Measurements from ENCODE around the gene STBD1. TPM values are rescaled to one million over a fixed set of nuclear protein-coding genes. Genes with fewer than 3 reads are reported as not detected.

The STBD1 gene
- total and polyA plus RNA-seq, 2 experiments from 2014 or later: 2.0 to 2.6 TPM

- TF ChIP-seq REST (IDR thresholded peaks at IDR 0.05; ENCODE audit: unreplicated experiment): no peak
- TF ChIP-seq POLR2AphosphoS5 (IDR thresholded peaks at IDR 0.05; ENCODE audit: low read depth): no peak
- no peak for TF ChIP-seq ZNF114 (CRISPR knock-in tag; IDR thresholded peaks at IDR 0.05)
These were observed 18.5 kb downstream of the STBD1 start (continued) for GRCh38 chr4:76325072-76325471.

GRCh38 chr4:76326515-76326914 is 20.0 kb downstream of the STBD1 start:
- H3F3A ChIP-seq (replicated peaks; ENCODE audit: low read depth): no peaks in the 10 kb centered on the region
- Mint-ChIP-seq H3K4me3 (no peak overlapping the region), H3K9me3 (peaks cover 26% of the 10 kb centered on the region), H3K36me3 (ENCODE audit: low read depth) (peaks cover 9% of the 10 kb centered on the region; the same call in 2 of the 3 replicates), H3K27ac (no peak overlapping the region), H3K27me3 (ENCODE audit: insufficient read depth, low read depth, poor library complexity) (no peaks in the 10 kb centered on the region), H3K4me1 (no peaks in the 10 kb centered on the region)
- no peaks in the 10 kb centered on the region for H3K4me1 ChIP-seq (ENCODE audit: insufficient read depth)
- H3K79me2 ChIP-seq (replicated peaks; ENCODE audit: insufficient read depth): no peaks in the 10 kb centered on the region
- no peak for DNase-seq (ENCODE audit: low spot score)
- H2AFZ ChIP-seq: no peak overlapping the region
- no peak overlapping the region for H3K4me3 ChIP-seq
- H3K27ac ChIP-seq (ENCODE audit: low read depth): no peak overlapping the region
- H3K9me2 ChIP-seq (ENCODE audit: insufficient read depth): no peaks in the 10 kb centered on the region
- no peak for ATAC-seq
- H3K36me3 ChIP-seq (ENCODE audit: insufficient read depth): 0 out of 2 replicates have a peak, but pooled peaks cover 4% of the 10 kb centered on the region
- H4K20me1 ChIP-seq (replicated peaks; ENCODE audit: insufficient read depth): no peaks in the 10 kb centered on the region
- no peaks in the 10 kb centered on the region for H3K27me3 ChIP-seq (ENCODE audit: insufficient read depth)
- H3K4me2 ChIP-seq: no peak overlapping the region
- no peak for TF ChIP-seq NANOG (IDR thresholded peaks at IDR 0.05; ENCODE audit: borderline replicate concordance)
- TF ChIP-seq EZH2phosphoT487 (IDR thresholded peaks at IDR 0.05; ENCODE audit: unreplicated experiment): no peak
- no peak for TF ChIP-seq EZH2 (IDR thresholded peaks at IDR 0.05; ENCODE audit: low read depth, unreplicated experiment)
- no peak for TF ChIP-seq JUNB (IDR thresholded peaks at IDR 0.05; ENCODE audit: unreplicated experiment)
- TF ChIP-seq ETS1 (IDR thresholded peaks at IDR 0.05): no peak
- TF ChIP-seq CTCF (conservative IDR thresholded peaks at IDR 0.05; ENCODE audit: low read depth in 2 of 2): no peak
- no peak for TF ChIP-seq ZNF331 (CRISPR knock-in tag; IDR thresholded peaks at IDR 0.05; ENCODE audit: low read depth)
- no peak for TF ChIP-seq ZNF114 (CRISPR knock-in tag; IDR thresholded peaks at IDR 0.05)
- TF ChIP-seq REST (IDR thresholded peaks at IDR 0.05; ENCODE audit: unreplicated experiment): no peak
- no peak for TF ChIP-seq STAT1 (IDR thresholded peaks at IDR 0.05; ENCODE audit: unreplicated experiment)
- no peak for TF ChIP-seq CREB1 (CRISPR knock-in tag; IDR thresholded peaks at IDR 0.05; ENCODE audit: low read depth)
- no peak for TF ChIP-seq POLR2AphosphoS5 (IDR thresholded peaks at IDR 0.05; ENCODE audit: low read depth)

All from GM23338 (cell line).